GM23248 (cell line): ENCODE results near the gene CHGA. TPM values are rescaled to one million over a fixed set of nuclear protein-coding genes. Genes with fewer than 3 reads are reported as not detected.

Experiments used
- DNase-seq: peaks from one replicate; pipeline ENCODE4 v3.0.0-alpha.2; 2015
- H2AFZ ChIP-seq: fragments of 200-600 bp; sonication (generic); 2 replicates; pipeline ENCODE4 v1.6.1; 2016; ENCODE audit warnings: antibody characterized with exemption
- H3F3A ChIP-seq: fragments of 200-600 bp; sonication (generic); 2 replicates; pipeline ENCODE4 v1.6.1; 2016; ENCODE audit warnings: mild to moderate bottlenecking, antibody characterized with exemption, mixed run types; ENCODE audit not compliant: insufficient read depth
- H3K27ac ChIP-seq: fragments of 200-600 bp; sonication (generic); 2 replicates; pipeline ENCODE4 v1.5.1; 2016; ENCODE audit warnings: mild to moderate bottlenecking
- H3K27me3 ChIP-seq: fragments of 200-600 bp; sonication (generic); replicated peaks from 2 replicates; pipeline ENCODE4 v1.6.1; 2016; ENCODE audit warnings: mild to moderate bottlenecking; ENCODE audit not compliant: insufficient read depth
- H3K36me3 ChIP-seq: fragments of 200-600 bp; sonication (generic); 2 replicates; pipeline ENCODE4 v1.6.1; 2016; ENCODE audit warnings: low read depth, mild to moderate bottlenecking
- H3K4me1 ChIP-seq: fragments of 200-600 bp; sonication (generic); 2 replicates; pipeline ENCODE4 v1.6.1; 2016; ENCODE audit warnings: mild to moderate bottlenecking; ENCODE audit not compliant: insufficient read depth
- H3K4me2 ChIP-seq: fragments of 200-600 bp; sonication (generic); one replicate; pipeline ENCODE4 v1.6.1; 2016; ENCODE audit warnings: mild to moderate bottlenecking; ENCODE audit not compliant: unreplicated experiment
- H3K4me3 ChIP-seq: fragments of 200-600 bp; sonication (generic); 2 replicates; pipeline ENCODE4 v1.5.1; 2016; ENCODE audit warnings: mild to moderate bottlenecking
- H3K79me2 ChIP-seq: fragments of 200-600 bp; sonication (generic); 2 replicates; pipeline ENCODE4 v1.6.1; 2016; ENCODE audit warnings: mild to moderate bottlenecking; ENCODE audit not compliant: insufficient read depth
- H3K9ac ChIP-seq: fragments of 200-600 bp; sonication (generic); 2 replicates; pipeline ENCODE4 v1.6.1; 2016; ENCODE audit warnings: mild to moderate bottlenecking
- H3K9me2 ChIP-seq: fragments of 200-600 bp; sonication (generic); 2 replicates; pipeline ENCODE4 v1.6.1; 2016; ENCODE audit warnings: mixed run types, mild to moderate bottlenecking, moderate library complexity; ENCODE audit not compliant: insufficient read depth
- H3K9me3 ChIP-seq: fragments of 200-600 bp; sonication (generic); one replicate; pipeline ENCODE4 v1.6.1; 2017; ENCODE audit warnings: low read depth
- H4K20me1 ChIP-seq: fragments of 200-600 bp; sonication (generic); 2 replicates; pipeline ENCODE4 v1.6.0; 2016; ENCODE audit not compliant: insufficient read depth
- EZH2 ChIP-seq: fragments of 200-600 bp; sonication (generic); IDR thresholded peaks from 2 replicates; pipeline ENCODE4 v1.6.1; 2018; ENCODE audit warnings: antibody characterized with exemption, mild to moderate bottlenecking; ENCODE audit not compliant: insufficient read depth, poor library complexity, severe bottlenecking
- EZH2phosphoT487 ChIP-seq: fragments of 200-600 bp; sonication (generic); IDR thresholded peaks from 2 replicates; pipeline ENCODE4 v1.6.1; 2018; ENCODE audit warnings: antibody characterized with exemption, moderate library complexity, mild to moderate bottlenecking, low read depth; ENCODE audit not compliant: insufficient read depth
- WGBS, 2 experiments: methylation state at CpG; one replicate each; pipeline ENCODE4 v1.1.6; 2015 to 2017; ENCODE audit warnings: low lambda C conversion rate in 2 of 2, low coverage in 1 of 2; ENCODE audit errors: missing lambda C conversion rate in 2 of 2; 5-methylcytosine and 5-hydroxymethylcytosine counted together
- in situ Hi-C: fragments of 300-500 bp; cut with MboI; formaldehyde crosslinking; loops from 2 replicates; pipeline ENCODE4 v1.15.0; 2020
- polyA plus RNA-seq: library from polyadenylated mRNA; unstranded; fragments of >200 nt; fragmentation: Nextera tagmentation; extraction: Ambion mirVana; gene quantifications from 2 replicates; pipeline ENCODE4 v1.2.1, GENCODE V29; 2016
- total RNA-seq: library from RNA; depleted of rRNA; stranded (reverse); fragments of >200 nt; shearing (Covaris generic); gene quantifications from 2 replicates; pipeline ENCODE4 v1.2.3, GENCODE V29; 2014

The CHGA gene
- total and polyA plus RNA-seq, 2 experiments from 2014 or later, result not detected

- H4K20me1 ChIP-seq, result no peaks in the 10 kb centered on the region
- no peak overlapping the region for H2AFZ ChIP-seq
- H3F3A ChIP-seq, result no peaks in the 10 kb centered on the region
- no peaks in the 10 kb centered on the region for H3K79me2 ChIP-seq
- H3K9me2 ChIP-seq, result no peaks in the 10 kb centered on the region
- TF ChIP-seq EZH2, result no peak
- no peak for TF ChIP-seq EZH2phosphoT487
- H3K9ac ChIP-seq, result no peak overlapping the region
- no peak overlapping the region for H3K4me3 ChIP-seq
- 5% methylated on average over 7 of the region's 7 CpGs for WGBS, 2 experiments
- H3K4me1 ChIP-seq, result no peaks in the 10 kb centered on the region
- in situ Hi-C loops, result no loop called here
- no peaks in the 10 kb centered on the region for H3K36me3 ChIP-seq
- no peaks in the 10 kb centered on the region for H3K9me3 ChIP-seq
- H3K4me2 ChIP-seq, result no peak overlapping the region
- H3K27ac ChIP-seq, result no peak overlapping the region
- 0 out of 2 replicates have a peak, but pooled peaks cover 3% of the 10 kb centered on the region for H3K27me3 ChIP-seq
- DNase-seq, result peak; percentile 51
These were observed 8.8 kb upstream of the CHGA start for GRCh38 chr14:92914087-92914656.

GRCh38 chr14:92916201-92916600 lies 6.7 kb upstream of the CHGA start:
- whole genome bisulfite sequencing, 2 experiments, result 46 to 53% methylated on average over 4 of the region's 4 CpGs
- peaks cover 11% of the 10 kb centered on the region; the same call in 1 of the 2 replicates for H3K27me3 ChIP-seq
- H4K20me1 ChIP-seq, result no peaks in the 10 kb centered on the region
- no peak overlapping the region for H2AFZ ChIP-seq
- no peaks in the 10 kb centered on the region for H3K36me3 ChIP-seq
- H3K4me3 ChIP-seq, result no peak overlapping the region
- DNase-seq, result no peak
- H3K4me2 ChIP-seq, result no peak overlapping the region
- no peaks in the 10 kb centered on the region for H3K4me1 ChIP-seq
- H3K9ac ChIP-seq, result no peak overlapping the region
- no peaks in the 10 kb centered on the region for H3K79me2 ChIP-seq
- H3K27ac ChIP-seq, result no peak overlapping the region
- in situ Hi-C loops, result no loop called here
- no peaks in the 10 kb centered on the region for H3K9me2 ChIP-seq
- H3K9me3 ChIP-seq, result no peaks in the 10 kb centered on the region
- H3F3A ChIP-seq, result no peaks in the 10 kb centered on the region
- TF ChIP-seq EZH2phosphoT487 (no peak), EZH2 (no peak)

- Histone ChIP-seq H3K36me3 (no peaks in the 10 kb centered on the region), H3K79me2 (no peaks in the 10 kb centered on the region), H3K4me3 (no peak overlapping the region), H3F3A (no peaks in the 10 kb centered on the region), H2AFZ (no peak overlapping the region), H3K9me2 (no peaks in the 10 kb centered on the region), H3K9me3 (no peaks in the 10 kb centered on the region), H4K20me1 (no peaks in the 10 kb centered on the region), H3K9ac (no peak overlapping the region), H3K4me2 (no peak overlapping the region), H3K27ac (no peak overlapping the region), H3K27me3 (peaks cover 14% of the 10 kb centered on the region), H3K4me1 (no peaks in the 10 kb centered on the region)
- no peak for DNase-seq
- in situ Hi-C loops, result no loop called here
- no peak for TF ChIP-seq EZH2phosphoT487
- no peak for TF ChIP-seq EZH2
- 48 to 50% methylated on average over 14 of the region's 14 CpGs for WGBS, 2 experiments
These were observed 5.7 kb upstream of the CHGA start for GRCh38 chr14:92917041-92917940.

- Histone ChIP-seq H3K9me3 (no peaks in the 10 kb centered on the region), H3K27ac (no peak overlapping the region), H3K27me3 (peaks cover 20% of the 10 kb centered on the region), H3K4me1 (no peaks in the 10 kb centered on the region), H3F3A (no peaks in the 10 kb centered on the region), H3K4me2 (no peak overlapping the region), H3K4me3 (no peak overlapping the region), H2AFZ (no peak overlapping the region), H4K20me1 (no peaks in the 10 kb centered on the region), H3K9me2 (no peaks in the 10 kb centered on the region), H3K9ac (no peak overlapping the region), H3K79me2 (no peaks in the 10 kb centered on the region), H3K36me3 (no peaks in the 10 kb centered on the region)
- in situ Hi-C loops, result no loop called here
- TF ChIP-seq EZH2 (no peak), EZH2phosphoT487 (no peak)
- WGBS, 2 experiments, result 49 to 77% methylated on average over 5 to 7 of the region's 7 CpGs
- no peak for DNase-seq
These were observed 5.0 kb upstream of the CHGA start for GRCh38 chr14:92917956-92918355.
